Neuron (in vitro differentiated cells): Measurements from ENCODE around the gene LYZL2.
"Not testable (repeated sequence)": the region's sequence is repeated elsewhere in the genome, so short reads cannot be mapped to it uniquely, and the experiment has no call there.

Source experiments
- H2AFZ ChIP-seq: one replicate; pipeline ENCODE4 v1.6.1; 2013; ENCODE audit warnings: low read depth, mild to moderate bottlenecking, inconsistent platforms, low read length, moderate library complexity
- H3K27me3 ChIP-seq: one replicate; pipeline ENCODE4 v1.6.1; 2013; ENCODE audit warnings: low read length; ENCODE audit not compliant: insufficient read depth
- H3K36me3 ChIP-seq: one replicate; pipeline ENCODE4 v1.6.1; 2013; ENCODE audit warnings: low read length; ENCODE audit not compliant: insufficient read depth
- H3K4me1 ChIP-seq: one replicate; pipeline ENCODE4 v1.6.1; 2013; ENCODE audit warnings: low read length; ENCODE audit not compliant: insufficient read depth
- H3K4me3 ChIP-seq: 2 replicates; pipeline ENCODE4 v1.5.1; 2013; ENCODE audit warnings: mild to moderate bottlenecking, low read length, moderate library complexity
- H3K9me3 ChIP-seq: one replicate; pipeline ENCODE4 v1.6.1; 2013; ENCODE audit warnings: low read length

Gene LYZL2

DNA sequence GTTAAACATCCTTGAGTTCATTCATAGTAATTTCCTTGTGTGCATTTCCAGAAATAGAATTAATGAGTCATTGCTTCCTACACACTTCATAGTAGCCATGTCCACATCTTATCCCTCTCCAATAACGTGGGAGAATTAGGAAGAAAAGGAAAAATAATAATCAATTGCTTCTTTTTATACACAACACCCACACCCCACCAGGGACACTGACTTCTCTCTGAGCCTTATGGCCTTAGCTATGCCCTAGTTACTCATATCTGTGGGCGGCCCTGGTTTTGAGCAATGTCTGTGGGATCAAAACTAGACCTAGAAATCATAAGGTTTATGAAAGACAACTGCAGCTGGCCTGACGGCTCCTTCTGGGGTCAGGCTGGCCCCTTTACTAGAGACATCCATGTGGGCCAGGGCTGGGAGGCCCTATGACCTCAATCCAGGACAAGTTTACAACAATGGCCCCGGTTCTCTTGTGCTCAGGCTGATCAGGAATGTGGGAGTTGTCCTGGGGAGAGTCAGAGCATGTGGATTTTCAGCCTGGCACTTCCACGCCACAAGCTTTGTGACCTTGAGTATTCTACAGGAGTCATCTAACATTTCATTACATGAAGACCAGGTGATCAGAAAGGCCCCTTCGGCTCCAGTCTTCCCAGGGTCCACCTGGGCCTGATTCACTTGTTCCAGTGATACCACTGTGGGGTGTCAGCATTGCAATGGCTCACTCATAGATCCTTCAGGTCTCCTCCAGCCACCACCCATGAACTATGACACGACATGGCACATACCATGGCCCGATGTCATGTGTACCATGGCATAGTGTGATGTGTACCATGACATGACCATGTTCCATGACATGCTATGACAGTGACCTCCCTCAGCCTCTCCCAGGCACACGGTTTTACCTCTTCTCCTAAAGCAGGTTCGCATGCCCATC, 22.2 kb upstream of the LYZL2 start:
- H3K36me3 ChIP-seq, H3K4me3 ChIP-seq, H3K4me1 ChIP-seq, H3K27me3 ChIP-seq, H3K9me3 ChIP-seq, H2AFZ ChIP-seq: not testable (repeated sequence)

DNA sequence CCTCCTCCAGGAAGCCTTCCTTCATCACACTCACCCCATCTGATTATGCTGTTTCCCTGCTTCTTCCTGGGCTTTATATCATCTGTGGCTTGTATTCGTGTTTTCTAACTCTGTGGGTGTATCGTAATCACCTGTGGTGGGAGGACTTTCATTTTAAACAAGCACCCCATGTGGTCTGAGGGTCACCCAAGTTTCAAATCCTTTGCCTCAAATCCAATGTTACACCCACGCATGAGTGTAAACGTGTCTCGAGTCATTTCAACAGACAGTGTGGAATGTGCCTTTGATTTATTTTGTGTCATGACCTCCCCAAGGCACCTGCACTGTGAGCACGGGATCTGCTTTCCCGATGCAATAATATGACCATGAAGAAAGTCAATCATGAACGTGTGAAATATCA, 17.5 kb upstream of the LYZL2 start:
- Histone ChIP-seq H3K9me3 (no peaks in the 10 kb centered on the region), H3K27me3 (peaks cover 2% of the 10 kb centered on the region), H2AFZ (no peak overlapping the region), H3K36me3 (no peaks in the 10 kb centered on the region), H3K4me3 (no peak overlapping the region), H3K4me1 (peaks cover 9% of the 10 kb centered on the region)

DNA sequence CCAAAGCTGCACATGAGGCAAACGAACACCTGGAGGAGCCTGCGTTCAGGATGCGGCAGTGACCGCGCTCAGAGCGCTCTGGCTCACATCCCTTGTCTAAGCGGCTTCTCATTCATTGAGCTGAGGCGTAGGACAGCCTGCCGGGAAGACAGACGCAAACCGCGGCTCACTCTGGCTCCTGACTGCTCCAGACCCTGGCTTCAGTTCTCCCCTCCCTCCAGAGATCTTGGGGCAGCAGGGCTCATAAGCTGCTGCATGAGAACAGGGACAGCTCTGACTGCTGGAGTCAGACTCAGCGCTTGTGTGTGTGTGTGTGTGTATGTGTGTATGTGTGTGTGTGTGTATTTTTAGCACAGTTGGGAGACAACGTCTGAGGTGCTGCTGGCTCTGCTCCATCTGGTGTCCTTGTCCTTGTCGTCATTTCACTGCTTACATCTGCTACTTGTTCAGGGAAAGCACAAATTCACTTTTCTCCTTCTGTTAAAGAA, 15.8 kb upstream of the LYZL2 start:
- Histone ChIP-seq H3K4me3 (no peak overlapping the region), H2AFZ (no peak overlapping the region)

DNA sequence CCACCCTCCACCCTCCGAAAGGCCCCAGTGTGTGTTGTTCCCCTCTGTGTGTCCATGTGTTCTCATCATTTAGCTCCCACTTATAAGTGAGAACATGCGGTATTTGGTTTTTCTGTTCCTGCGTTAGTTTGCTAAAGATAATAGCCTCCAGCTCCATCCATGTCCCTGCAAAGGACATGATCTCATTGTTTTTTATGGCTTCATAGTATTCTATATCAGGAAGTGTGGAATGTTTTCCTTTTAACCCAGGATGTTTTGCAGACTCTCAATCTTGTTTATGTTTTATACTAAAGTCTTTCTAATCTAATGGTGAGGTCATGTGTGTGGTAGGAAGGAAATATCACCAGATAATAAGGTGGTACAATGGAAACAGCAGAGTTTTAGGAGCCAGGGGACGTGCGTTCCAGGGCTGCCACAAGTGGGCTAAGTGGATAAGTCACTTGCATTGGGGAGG, 14.9 kb upstream of the LYZL2 start:
- not testable (repeated sequence) for H2AFZ ChIP-seq, H3K4me1 ChIP-seq, H3K4me3 ChIP-seq, H3K27me3 ChIP-seq, H3K9me3 ChIP-seq, H3K36me3 ChIP-seq

More for the DNA sequence above, 15.8 kb upstream of the LYZL2 start:
- Histone ChIP-seq H3K36me3 (no peaks in the 10 kb centered on the region), H3K9me3 (no peaks in the 10 kb centered on the region), H3K27me3 (peaks cover 2% of the 10 kb centered on the region), H3K4me1 (peaks cover 9% of the 10 kb centered on the region)

DNA sequence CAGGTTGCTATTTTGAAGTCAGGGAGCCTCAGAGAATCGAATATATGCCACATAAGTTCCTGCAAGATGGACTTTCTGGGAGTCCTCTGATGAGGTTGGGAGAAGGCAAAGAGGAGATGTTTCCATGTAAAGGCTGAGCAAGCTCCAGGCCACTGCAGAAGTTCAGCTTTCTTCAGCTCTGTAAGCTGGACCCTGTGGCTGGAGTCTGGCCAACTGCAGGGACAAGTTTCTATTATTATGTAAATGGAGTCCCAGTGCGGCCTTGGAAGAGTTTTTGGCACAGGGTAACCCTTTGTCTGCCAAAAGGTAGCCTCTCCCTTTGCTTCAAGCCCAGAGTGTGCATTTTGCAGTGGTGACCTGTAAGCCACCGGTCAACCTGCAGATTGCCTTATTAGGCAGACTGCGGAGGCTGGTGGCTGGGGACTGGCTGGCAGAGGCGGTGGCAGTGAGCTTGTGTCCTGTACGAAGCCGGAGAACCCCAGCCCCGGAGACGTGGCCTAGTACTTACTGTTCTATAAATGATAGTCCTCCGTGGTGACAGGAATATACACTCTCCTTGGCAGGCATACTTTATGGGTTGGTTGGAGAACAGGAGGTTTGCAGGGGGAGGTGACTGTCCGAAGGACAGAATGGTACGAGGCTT, 14.1 kb upstream of the LYZL2 start:
- H3K27me3 ChIP-seq, H2AFZ ChIP-seq, H3K4me3 ChIP-seq, H3K9me3 ChIP-seq, H3K36me3 ChIP-seq, H3K4me1 ChIP-seq: not testable (repeated sequence)

DNA sequence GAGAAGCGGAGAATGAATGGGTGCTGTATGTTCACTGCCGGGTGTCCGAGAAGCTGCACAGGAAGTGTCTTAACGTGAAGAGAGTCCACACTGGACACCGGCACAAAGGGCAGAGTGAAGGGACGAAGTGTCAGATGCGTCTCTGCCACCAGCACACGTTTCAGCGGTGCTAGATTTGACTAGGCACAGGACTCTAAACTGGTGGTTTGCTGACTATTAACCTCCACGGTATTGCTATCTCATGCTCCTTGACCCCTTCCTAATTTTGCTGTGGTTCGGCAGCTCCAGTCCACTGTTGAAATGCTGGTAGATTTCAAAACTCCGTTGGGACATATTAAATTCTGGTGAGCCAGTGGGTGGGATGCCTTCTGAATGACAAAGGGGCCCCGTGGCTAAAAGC, 13.3 kb upstream of the LYZL2 start:
- H3K36me3 ChIP-seq, H2AFZ ChIP-seq, H3K4me3 ChIP-seq, H3K9me3 ChIP-seq, H3K27me3 ChIP-seq, H3K4me1 ChIP-seq: not testable (repeated sequence)

DNA sequence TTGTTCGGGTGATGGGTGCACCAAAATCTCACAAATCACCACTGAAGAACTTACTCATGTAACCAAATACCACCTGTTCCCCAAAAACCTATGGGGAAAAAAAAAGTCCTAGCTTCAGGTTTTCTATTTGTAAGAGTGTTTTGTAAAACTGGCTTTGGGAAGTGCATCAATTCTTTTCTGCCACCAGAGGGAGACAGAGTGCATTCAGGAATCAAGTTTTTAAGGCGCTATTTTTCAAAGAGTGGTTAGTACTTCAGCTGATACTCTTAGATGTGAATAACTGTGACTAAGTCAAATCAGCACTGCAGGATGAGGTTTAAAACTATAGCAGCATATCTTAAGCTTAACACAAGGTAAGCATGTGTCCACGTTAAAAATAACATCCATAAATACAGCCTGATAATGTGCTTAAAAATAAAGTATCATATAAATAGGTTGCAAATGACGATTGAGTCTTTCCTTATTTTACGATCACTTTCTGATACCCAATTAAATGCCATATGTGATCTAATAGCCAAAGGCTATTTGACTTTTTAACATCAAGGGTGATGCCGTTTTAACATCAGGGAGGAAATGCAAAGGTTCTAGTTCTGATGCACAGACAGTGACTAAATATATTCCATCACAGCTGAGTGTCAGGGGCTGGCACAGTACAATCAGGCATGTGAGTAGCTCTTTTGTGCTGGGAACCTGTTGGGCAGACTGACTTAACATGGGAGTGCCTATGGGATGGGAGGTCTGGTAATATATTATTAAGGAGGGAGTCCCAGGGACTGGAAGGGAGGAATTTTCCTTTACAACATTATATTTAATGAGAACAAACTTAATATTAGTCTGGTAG, 10.6 kb upstream of the LYZL2 start:
- Histone ChIP-seq H3K36me3 (no peaks in the 10 kb centered on the region), H3K9me3 (no peaks in the 10 kb centered on the region), H3K4me1 (peaks cover 6% of the 10 kb centered on the region), H3K27me3 (peaks cover 2% of the 10 kb centered on the region), H2AFZ (no peak overlapping the region), H3K4me3 (no peak overlapping the region)

DNA sequence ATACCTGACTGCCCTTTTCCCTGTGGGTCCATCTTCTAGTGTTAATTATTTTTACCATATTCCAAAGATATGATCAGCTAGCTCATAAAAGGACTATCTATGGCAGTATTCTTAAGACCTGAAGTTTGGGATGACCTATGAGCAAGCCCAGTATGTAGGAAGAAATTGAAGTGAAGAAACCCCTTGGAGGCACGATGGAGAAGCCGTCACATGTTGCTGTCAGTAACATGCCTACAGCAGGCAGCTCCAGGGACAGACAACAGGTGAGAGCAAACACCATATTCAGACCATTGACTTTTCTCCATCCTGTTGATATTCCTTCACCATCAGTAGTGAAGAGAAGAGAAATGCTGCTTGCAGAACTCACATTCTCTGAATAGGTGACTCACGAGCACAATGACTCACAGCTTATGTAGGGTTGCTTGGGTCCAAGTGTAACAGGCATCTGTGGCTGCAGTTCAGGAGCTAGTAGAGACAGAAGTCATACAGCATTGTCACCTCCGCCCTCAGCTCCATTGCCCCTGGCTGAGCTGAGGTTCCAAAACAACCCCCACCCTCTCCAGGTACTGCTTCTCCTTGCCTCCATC, 8.4 kb upstream of the LYZL2 start:
- no peaks in the 10 kb centered on the region for H3K36me3 ChIP-seq
- no peak overlapping the region for H3K4me3 ChIP-seq
- no peaks in the 10 kb centered on the region for H3K27me3 ChIP-seq
- no peaks in the 10 kb centered on the region for H3K9me3 ChIP-seq
- no peak overlapping the region for H2AFZ ChIP-seq
- H3K4me1 ChIP-seq, result peaks cover 2% of the 10 kb centered on the region

DNA sequence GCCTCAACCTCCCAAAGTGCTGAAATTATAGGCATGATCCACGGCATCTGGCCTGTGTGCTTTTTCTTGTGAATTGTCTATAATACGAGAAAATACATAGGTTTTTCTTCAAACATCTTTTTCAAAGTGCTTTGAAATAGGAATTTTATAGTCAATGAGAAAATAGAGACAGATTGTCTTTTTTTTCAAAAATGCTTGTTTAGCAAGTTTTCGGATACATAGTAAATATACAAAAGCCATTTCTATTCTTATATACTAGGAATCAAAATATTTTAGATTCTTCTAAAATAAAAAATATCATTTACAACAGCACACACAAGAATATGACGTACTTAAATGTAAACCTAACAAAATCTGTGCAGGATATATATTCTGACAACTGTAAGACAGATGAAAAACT, 1.6 kb upstream of the LYZL2 start:
- Histone ChIP-seq H3K36me3 (no peaks in the 10 kb centered on the region), H3K4me1 (no peaks in the 10 kb centered on the region), H2AFZ (no peak overlapping the region), H3K4me3 (no peak overlapping the region), H3K9me3 (no peaks in the 10 kb centered on the region), H3K27me3 (no peaks in the 10 kb centered on the region)

DNA sequence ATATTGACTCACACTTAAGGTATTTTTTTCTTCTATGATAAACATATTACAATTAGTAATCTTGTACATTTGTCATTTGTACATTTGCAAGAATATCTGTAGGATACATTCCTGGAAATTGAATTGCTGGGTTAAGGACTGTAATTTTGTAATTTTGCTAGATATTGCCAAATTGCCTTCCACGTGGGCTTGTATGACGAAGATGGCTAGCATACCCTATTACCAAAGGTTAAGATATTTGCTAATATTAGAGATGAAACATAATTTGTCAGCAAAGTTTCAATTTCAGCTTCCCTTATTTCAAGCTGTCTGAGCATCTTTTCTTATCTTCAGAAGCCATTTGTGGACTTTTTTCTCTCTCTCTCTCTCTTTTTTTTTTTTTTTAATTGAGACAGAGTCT, 1.0 kb upstream of the LYZL2 start:
- no peak overlapping the region for H3K4me3 ChIP-seq
- H3K4me1 ChIP-seq, result no peaks in the 10 kb centered on the region
- no peaks in the 10 kb centered on the region for H3K27me3 ChIP-seq
- no peak overlapping the region for H2AFZ ChIP-seq
- H3K36me3 ChIP-seq, result no peaks in the 10 kb centered on the region
- no peaks in the 10 kb centered on the region for H3K9me3 ChIP-seq

DNA sequence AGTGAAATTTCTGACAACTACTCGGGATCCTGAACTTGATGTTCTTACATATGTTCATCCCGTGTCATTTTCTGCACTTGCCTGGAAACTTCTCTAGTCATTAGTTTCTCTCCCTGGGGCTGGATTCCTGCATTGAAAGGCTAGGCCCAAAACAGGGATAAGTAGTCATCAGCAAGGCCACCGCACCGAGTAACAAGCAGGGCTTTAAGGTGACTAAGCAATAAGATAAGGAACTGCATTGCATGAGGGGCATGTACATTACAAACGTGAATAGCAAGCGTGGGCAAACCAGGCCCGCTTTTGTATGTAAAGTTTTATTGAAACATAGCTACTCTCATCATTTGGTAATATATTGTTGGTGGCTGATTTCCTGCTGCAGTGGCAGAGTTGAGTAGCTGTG, 977 bp downstream of the LYZL2 start:
- not testable (repeated sequence) for H2AFZ ChIP-seq, H3K4me3 ChIP-seq, H3K4me1 ChIP-seq, H3K36me3 ChIP-seq, H3K27me3 ChIP-seq, H3K9me3 ChIP-seq

DNA sequence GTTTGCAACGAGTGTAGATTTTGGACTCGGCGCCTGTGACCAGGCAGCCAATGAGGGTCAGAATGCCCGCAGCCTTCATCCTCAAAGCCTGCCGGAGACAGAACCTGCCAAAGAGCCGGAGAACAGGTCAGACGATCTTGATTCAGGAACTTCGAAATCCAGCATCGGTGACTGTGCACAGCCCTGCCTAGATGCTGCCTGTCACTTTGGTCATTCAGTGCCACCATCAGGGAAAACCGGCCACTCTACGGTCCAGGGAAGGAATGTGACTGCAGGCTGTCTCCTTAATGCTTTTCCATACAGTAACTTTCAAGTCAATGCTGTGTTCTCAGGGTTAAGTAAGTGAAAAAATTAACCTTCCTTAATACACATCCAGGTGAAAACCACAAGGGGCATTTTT, 2.7 kb downstream of the LYZL2 start:
- not testable (repeated sequence) for H2AFZ ChIP-seq, H3K36me3 ChIP-seq, H3K4me1 ChIP-seq, H3K4me3 ChIP-seq, H3K9me3 ChIP-seq, H3K27me3 ChIP-seq

DNA sequence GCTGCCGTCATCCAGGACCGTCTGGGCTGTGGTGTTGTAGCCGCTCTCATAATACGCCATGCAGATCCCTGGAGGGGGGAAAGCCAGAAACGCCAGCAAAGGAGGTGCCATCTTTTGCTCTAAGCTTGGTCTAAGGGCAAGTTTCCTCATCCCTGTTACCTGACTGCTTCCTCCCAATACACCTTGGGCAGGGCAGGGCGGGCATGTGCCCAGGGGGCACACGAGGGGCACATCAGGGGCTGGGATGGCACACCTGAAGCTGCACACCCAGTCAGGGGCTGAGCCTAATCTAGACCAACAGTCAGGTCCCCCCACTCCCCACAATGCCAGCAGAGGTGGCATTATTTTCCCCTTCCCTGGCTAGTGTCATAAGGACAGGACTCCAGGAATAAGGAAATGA, 3.4 kb downstream of the LYZL2 start:
- not testable (repeated sequence) for H3K4me3 ChIP-seq, H3K27me3 ChIP-seq, H3K4me1 ChIP-seq, H2AFZ ChIP-seq, H3K9me3 ChIP-seq, H3K36me3 ChIP-seq
